ENCODE data around the gene DYNLL2.
"Not testable (repeated sequence)": the region's sequence is repeated elsewhere in the genome, so short reads cannot be mapped to it uniquely, and the experiment has no call there.

The DYNLL2 gene

DNA sequence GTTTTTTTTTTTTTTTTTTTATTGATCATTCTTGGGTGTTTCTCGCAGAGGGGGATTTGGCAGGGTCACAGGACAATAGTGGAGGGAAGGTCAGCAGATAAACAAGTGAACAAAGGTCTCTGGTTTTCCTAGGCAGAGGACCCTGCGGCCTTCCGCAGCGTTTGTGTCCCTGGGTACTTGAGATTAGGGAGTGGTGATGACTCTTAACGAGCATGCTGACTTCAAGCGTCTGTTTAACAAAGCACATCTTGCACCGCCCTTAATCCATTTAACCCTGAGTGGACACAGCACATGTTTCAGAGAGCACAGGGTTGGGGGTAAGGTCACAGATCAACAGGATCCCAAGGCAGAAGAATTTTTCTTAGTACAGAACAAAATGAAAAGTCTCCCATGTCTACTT lies 10.0 kb upstream of the DYNLL2 start:
- DNase-seq = not testable (repeated sequence)

GRCh38 chr17:58074406-58074805 lies 8.8 kb upstream of the DYNLL2 start:
- DNase-seq = not testable (repeated sequence)

- no peak for DNase-seq
These were observed 3.8 kb upstream of the DYNLL2 start for GRCh38 chr17:58079300-58080033.

DNA sequence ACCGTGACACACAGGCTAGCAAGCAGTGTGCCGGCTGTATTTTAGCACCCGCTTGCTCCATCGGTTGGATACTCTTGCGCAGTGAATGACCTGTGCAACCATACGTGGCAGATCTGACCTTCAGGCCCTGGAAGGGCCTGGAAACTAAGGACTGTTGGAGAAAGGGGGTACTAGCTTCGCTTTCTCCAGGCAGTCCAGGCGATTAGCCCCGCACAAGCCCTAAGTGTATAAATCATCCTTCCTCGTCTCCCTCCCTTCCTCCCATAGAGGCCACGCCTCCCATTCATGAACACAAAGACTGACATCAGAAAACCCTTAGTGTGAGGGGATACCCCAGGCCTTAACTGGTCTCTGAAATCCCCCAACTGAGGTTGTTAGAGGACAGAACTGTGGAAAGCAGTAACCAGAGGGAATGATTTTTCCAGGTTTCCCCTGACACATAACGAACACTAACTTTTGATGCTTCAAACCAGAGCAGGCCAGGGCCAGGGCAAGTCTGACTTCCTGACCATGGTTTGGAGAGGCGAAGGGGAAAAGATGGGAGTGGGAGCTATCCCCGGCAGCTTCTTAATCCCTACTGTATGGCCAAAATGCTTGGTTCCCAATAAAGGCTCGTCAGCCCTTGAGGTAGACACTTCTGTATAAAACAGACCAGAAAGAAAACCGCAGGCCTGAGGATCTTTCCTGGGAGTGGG lies 1.4 kb upstream of the DYNLL2 start:
- no peak for DNase-seq

DNA sequence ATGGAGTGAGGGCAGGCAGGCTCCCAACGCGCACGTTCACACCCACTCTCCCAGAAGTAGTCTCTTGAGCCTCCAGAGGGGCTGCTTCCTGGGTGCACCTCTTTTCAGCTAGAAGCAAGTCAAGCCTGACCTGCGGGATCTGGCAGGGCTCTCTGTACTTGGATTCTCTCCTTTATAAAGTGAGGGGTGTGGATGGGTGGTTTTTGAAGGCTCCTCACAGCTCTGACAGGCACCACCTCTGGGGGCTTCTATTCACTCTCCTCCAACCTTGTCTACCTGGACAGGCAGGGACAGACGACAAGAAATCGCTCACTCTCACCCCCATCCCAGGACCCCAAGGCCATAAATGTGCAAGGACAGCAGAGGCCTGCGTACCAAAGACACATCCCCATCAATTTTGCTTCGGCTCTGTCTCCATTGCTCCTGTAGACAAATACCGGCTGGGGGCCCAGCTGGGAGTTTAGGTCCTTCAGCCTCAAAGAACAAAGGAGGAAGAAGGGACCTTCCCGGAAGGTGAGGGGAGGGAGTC lies 814 bp upstream of the DYNLL2 start:
- DNase-seq = no peak

- DNase-seq = peak in 3 of 4 experiments; percentile 20 to 64 (median 37)
These were observed 485 bp downstream of the DYNLL2 start for GRCh38 chr17:58083491-58084316.

- peak in 2 of 4 experiments; percentile 31 to 50 for DNase-seq
These were observed 1.2 kb downstream of the DYNLL2 start for GRCh38 chr17:58084317-58084981.

GRCh38 chr17:58085039-58085715 lies 2.0 kb downstream of the DYNLL2 start:
- no peak for DNase-seq

- no peak for DNase-seq
These were observed 3.7 kb downstream of the DYNLL2 start for GRCh38 chr17:58086953-58087352.

DNA sequence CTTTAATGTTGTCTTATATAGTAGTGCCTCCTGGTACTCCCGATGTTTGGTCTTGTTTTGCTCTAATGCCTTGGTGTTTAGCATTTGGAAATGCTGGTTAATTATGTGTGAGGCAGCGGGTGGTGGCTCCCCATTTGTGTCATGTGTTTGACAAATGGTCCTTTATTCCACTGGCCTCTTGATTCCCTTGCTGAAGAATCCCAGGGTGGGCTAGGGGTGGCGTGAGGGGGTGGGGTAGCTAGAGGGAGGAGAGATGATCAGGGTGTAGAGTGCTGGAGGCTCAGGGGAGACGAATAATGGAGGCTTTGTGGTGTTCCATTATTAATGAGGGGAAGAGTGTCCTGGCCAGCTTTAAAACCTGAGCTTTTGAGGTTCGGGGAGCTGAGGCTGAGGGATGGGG lies 5.4 kb downstream of the DYNLL2 start:
- no peak for DNase-seq

- no peak for DNase-seq
These were observed 5.9 kb downstream of the DYNLL2 start for GRCh38 chr17:58089111-58089510.

DNA sequence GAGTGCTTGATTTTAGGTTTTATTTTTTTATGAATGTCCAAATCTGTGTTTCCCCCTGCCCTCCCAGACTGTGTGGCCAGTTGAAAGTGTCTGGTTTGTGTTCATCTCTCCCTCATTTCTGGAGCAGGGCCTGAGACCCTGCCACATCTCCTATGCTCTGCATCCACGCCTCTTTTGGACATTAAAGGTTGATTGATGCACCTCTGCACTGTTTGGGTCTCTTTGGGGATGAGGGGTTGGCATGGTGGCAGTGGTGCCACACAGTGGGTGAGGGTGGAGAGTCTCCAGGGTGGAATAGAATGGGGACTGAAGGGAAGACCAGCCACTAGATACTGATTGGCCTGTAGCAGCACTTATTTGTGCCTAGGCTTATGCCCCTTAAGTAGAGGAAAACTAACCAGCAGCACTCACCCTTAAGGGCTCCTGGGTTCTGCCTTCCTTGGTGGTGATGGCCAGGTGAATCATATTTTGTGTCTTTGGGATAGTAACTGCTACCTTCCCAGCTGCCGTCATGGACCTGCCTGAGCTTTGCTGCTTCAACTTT lies 7.9 kb downstream of the DYNLL2 start:
- DNase-seq = no peak

DNA sequence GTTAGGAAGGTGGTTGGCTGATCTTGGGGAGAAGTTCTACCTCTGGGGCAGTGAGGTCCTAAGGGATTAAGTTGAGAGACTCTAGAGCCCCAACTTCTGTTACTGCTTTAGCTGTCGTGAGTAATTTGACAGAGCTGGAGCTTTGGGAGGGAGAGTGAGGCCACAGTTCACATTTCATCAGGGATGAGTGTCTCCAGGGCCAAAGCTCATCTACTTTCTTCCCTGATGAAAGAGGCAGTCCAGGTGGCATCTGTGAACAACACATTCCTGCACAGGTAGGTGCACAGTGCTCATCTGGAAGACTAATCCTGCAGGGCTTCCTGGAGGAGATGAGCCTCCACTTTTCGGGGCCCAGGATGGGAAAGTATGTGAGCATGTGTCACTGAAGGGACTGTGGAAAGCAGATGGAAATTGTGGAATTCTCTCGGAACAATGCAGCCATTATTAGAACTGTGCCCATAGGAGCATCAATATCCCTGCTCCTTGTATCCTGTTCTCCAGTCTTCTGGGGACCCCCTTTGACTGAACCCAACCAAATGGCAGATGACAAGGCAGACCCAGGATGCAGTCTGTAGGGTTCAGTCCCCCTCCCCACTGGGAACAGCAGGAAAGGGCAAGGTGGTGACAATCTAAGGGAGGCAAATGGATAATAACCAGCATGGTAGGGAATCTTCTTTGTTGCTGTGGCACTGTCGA lies 9.0 kb downstream of the DYNLL2 start:
- DNase-seq = no peak

DNA sequence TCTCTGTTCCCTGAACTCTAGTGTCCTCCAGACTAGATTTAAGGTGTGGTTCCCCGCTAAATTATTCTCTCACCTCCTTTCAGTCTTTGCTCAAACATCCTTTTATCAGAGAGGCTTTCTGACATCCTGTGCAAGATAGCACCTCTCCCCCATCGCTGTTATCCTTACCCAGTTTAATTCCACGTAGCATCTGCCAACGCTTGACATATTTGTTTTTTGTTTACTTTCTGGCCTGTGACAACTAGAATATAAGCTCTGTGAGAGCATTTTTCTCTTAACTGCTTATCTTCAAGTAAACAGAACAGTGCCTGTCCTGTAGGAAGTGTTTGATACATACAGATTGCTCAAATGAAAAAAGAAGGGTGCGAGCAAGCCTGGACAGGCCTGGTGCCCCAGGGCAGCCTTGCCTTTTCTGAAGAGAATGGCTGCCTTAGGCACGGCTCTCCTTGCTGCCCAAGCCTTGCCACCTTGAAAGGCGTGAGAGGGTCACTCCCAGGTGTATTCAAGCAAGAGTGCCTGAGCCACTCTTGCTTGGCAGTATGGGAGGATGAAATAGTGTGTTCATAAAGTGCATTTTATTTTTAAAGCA lies 9.7 kb downstream of the DYNLL2 start:
- DNase-seq = no peak

DNA sequence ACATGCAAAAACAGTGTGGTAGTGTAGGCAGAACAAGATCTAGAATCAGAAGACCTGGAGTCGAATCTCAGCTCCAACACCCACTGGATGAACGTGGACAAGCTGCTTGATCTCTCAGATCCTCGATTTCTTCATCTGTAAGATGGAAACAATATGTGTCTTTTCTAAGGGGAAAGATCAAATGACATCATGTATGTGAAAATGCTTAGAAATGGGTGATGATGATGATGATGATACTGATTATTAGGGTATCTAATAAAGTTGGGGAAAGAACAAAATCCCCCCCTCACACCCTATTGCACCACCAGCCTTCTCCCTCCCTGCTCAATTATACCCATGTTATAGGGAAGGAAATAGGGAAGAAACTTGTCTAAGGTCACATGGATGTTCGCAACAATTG lies 10.9 kb downstream of the DYNLL2 start:
- DNase-seq = no peak

DNA sequence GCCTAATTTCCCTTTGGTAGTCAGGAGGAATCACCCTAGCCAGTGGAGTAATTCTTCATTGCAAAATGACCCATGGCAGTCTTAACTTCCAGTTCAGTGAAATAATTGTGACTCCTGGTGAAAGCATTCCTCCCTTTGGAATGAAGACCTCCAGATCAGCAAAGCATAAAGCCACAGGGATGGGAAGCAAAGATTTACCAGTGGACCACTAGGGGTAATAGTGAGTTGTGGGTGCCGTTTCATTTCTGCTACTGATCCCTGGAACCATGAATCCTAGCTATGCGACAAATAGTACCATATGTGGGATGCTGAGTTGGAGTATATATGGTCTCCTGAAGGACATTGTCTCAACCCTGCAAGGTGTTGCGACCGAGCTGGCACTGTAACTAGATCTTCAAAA lies 13.7 kb downstream of the DYNLL2 start:
- no peak for DNase-seq

DNA sequence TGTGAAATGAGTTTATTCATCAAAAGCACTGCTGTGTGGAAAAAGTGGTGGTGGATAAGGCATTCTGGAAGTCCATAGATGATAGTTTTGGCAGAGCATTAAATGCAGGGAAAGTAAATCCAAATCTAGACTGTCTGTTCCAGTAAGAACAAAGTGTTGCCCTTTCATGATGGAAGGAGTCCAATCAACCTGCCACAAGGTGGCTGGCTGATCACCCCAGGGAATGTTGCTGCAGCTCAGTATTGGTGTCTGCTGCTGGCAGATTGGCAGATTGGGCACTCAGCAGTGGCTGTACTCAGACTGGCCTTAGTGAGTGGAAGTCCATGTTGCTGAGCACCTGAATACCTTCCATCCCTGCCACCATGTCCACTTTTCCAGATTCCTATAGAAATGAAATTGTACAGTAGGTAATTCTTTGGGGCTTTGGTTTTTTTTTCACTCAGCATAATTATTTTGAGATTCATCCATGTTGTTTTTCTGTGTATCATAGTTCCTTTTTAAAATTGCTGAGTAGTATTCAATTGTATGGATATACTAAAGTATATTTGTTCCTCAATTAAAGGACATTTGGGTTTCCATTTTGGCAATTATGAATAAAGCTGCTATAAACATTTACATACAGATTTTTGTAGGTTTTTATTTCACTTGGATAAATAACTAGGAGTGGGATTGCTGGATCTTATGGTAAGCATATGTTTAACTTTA lies 14.3 kb downstream of the DYNLL2 start:
- DNase-seq = no peak

GRCh38 chr17:58100506-58100905 lies 17.3 kb downstream of the DYNLL2 start:
- DNase-seq = no peak

GRCh38 chr17:58101898-58102297 lies 18.7 kb downstream of the DYNLL2 start:
- not testable (repeated sequence) for DNase-seq

DNA sequence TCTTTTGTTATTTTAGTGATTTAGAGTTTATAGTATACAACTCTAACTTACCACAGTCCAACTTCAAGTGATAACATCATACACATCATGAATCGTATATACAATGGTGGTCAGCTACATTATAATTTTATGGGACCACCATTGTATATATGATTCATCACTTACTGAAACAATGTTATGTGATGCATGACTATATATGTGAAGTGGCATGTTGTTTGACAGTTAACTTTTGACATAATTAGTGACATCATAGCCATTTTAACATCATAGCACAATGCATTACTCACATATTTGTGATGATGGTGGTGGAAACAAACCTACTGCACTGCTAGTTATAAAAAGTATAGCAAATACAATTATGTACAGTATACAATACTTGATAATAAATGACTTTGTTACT lies 21.9 kb downstream of the DYNLL2 start:
- no peak for DNase-seq
